Astrocyte of the cerebellum (primary cell): ENCODE data around the gene PROKR1.

ENCODE experiments used
- DNase-seq: peaks from one replicate; pipeline ENCODE4 v3.0.0-alpha.2; 2011; ENCODE audit warnings: low read depth
- H3K4me3 ChIP-seq: 2 replicates; pipeline ENCODE4 v1.5.1; 2011; ENCODE audit warnings: mild to moderate bottlenecking, low read depth, low read length, moderate library complexity
- in situ Hi-C: cut with HindIII; loops from 2 replicates; pipeline ENCODE4 v1.10.0; 2017; ENCODE audit warnings: low sequenced_read_pairs
- TF ChIP-seq, protein P1 (sequence below): IDR thresholded peaks from 2 replicates; pipeline ENCODE4 v1.5.1; 2012; ENCODE audit warnings: low read length, low read depth, moderate library complexity, mild to moderate bottlenecking; ENCODE audit errors: missing control alignments

Gene PROKR1

DNA sequence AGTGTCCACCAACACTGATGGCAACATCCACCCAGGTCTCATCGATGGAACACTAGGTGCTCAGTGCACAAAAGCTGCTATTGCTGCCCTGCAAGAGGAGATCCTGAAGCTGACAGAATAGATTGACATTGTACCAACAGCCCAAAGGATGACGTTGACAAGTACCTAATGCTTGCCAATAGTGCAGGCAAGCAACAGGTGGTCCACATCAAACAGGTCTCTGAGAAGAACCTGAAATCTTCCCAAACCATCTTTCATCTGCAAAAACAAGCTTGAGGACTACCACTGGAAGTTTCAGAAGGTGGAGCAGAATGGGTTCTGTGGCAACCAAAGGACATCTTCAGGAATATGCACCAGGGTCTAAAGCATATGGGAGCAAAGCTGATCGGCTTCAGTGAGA is 15.8 kb upstream of the PROKR1 start:
- in situ Hi-C loops = no loop called here
- TF ChIP-seq, protein P1, sequence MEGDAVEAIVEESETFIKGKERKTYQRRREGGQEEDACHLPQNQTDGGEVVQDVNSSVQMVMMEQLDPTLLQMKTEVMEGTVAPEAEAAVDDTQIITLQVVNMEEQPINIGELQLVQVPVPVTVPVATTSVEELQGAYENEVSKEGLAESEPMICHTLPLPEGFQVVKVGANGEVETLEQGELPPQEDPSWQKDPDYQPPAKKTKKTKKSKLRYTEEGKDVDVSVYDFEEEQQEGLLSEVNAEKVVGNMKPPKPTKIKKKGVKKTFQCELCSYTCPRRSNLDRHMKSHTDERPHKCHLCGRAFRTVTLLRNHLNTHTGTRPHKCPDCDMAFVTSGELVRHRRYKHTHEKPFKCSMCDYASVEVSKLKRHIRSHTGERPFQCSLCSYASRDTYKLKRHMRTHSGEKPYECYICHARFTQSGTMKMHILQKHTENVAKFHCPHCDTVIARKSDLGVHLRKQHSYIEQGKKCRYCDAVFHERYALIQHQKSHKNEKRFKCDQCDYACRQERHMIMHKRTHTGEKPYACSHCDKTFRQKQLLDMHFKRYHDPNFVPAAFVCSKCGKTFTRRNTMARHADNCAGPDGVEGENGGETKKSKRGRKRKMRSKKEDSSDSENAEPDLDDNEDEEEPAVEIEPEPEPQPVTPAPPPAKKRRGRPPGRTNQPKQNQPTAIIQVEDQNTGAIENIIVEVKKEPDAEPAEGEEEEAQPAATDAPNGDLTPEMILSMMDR = no peak
- no peak overlapping the region for H3K4me3 ChIP-seq
- DNase-seq = no peak

DNA sequence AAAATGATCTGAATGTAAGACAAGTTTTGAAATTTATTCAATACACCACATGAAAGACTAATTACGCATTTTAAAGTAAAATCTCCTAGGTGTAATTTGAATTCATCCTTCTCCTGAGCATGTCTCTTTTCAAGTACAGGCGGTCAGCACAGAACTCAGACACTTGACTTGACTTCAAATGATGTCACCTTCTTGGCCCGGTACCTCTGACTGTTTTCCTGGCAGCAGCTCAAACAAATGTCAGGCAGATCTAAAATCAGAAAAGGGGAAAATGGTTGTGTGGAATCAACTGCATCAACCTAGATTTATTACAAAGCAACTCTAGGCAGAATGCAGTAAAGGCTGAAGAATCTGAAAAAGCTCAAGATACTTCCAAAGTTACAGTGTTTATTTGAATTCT is 11.4 kb upstream of the PROKR1 start:
- H3K4me3 ChIP-seq = no peak overlapping the region
- DNase-seq = no peak
- in situ Hi-C loops = no loop called here
- TF ChIP-seq, protein P1 = no peak

DNA sequence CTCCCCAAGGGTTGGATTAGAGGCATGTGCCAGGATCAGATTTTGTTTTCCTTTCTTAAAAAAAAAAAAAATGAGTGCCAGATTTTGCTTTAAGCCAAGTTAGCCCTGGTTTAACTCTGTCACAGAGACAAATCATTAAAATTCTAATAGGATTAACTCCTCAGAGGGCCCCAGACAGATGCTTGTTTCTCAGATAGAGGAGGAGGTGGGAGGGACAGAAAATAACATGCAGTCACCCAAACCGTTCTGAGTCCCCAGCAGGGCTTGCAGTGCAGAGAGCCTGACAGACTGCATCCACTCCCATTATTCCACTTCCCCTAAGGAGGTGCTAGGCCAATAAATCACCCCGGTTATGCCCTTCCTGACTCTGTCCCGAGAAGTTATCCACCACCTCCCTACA is 6.3 kb upstream of the PROKR1 start:
- H3K4me3 ChIP-seq = no peak overlapping the region
- in situ Hi-C loops = no loop called here
- TF ChIP-seq, protein P1 = no peak
- no peak for DNase-seq

DNA sequence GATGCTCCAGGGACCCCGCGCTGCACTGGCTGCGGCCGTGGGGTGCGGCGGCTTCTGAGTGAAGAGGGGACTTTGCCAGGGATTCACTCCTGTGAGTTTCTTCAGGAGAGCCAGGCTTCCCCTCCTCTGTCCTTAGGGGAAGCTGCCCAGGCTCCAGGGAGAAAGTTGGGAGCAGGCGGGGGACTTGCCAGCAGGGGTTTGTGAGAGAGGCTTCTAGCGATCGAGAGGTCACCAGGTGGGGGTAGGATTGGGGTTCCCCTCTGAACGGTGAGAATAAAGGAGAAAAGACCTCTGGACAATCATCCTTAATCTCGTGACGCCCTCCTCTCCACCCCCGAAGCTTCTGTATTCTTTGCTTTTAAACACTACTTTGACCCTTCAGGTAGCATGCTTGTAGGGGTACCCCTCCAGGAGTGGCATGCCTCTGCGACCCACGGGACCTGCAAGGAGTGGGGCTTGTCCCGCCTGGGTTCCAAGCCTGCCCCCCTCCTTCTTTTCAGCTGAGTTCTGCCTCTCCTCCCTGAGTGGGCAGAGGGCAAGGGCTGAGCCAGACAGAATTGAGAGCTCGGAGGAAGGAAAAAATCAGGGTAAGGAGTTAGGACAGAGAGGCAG is 601 bp downstream of the PROKR1 start:
- no peak for DNase-seq
- TF ChIP-seq, protein P1 = no peak
- peak overlapping the region; percentile 46 for H3K4me3 ChIP-seq
- in situ Hi-C loops = no loop called here

DNA sequence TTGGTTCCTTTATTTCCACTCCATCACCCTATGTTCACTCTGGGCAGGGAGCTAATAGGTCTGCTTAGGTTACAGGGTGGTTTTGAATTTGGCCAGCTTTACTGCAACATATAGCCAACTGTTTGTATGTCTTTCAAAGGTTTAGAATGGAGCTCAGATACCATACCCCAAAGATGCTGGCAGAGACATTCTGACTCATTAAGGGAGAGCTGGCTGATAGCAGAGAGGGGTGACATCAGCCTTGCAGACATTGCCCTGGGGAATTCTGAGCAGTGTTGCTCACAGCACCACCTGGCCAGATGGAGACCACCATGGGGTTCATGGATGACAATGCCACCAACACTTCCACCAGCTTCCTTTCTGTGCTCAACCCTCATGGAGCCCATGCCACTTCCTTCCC is 2.1 kb downstream of the PROKR1 start:
- no peak overlapping the region for H3K4me3 ChIP-seq
- in situ Hi-C loops = no loop called here
- DNase-seq = no peak
- TF ChIP-seq, protein P1 = no peak

GRCh38 chr2:68646303-68646702 is 2.9 kb downstream of the PROKR1 start:
- H3K4me3 ChIP-seq = no peak overlapping the region
- no peak for DNase-seq
- TF ChIP-seq, protein P1 = peak; percentile 19
- in situ Hi-C loops = no loop called here
